ENCODE results near the gene PUS1. TPM values are rescaled to one million over a fixed set of nuclear protein-coding genes. Genes with fewer than 3 reads are reported as not detected.

PUS1 gene
- total RNA-seq, 1 donor from 2014 or later, result 60.3 TPM

DNA sequence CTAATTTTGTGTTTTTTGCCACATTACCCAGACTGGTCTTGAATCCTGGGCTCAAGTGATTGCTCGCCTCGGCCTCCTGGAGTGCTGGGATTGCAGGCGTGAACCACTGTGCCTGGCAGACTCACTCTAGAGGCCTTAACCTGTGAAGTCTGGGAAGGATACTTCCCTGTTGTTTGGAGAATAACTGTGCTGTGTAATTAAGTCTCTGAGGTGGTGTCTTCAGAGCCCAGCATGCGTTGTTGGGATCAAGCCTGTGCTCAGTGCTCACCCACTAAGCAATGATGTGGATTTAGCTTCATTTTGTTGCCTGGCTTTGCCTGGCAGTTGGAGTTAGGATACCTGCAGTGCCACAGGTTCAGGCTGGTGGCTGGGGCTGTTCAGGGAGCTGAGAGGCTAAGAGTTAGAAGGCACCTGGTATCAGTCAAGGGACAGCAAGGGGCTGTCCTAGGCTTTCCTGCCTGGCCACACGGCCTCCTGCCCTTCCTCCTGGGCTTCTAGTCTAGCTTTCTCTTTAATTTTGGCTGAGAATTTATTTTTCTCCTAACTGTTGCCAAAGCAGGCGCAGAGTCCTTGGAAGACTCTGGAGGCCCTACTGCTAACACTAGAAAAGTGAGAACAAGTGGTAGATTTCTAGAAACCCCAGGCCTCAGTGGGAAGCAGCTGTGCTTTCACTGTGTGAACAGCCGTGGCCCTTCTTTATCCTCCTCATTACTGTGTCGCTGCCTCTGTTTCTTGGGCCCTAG lies 59.1 kb downstream of the PUS1 start:
- no peak for ATAC-seq (ENCODE audit: low read depth)
- CTCF ChIA-PET, result no interaction called here
- TF ChIP-seq, protein P1, sequence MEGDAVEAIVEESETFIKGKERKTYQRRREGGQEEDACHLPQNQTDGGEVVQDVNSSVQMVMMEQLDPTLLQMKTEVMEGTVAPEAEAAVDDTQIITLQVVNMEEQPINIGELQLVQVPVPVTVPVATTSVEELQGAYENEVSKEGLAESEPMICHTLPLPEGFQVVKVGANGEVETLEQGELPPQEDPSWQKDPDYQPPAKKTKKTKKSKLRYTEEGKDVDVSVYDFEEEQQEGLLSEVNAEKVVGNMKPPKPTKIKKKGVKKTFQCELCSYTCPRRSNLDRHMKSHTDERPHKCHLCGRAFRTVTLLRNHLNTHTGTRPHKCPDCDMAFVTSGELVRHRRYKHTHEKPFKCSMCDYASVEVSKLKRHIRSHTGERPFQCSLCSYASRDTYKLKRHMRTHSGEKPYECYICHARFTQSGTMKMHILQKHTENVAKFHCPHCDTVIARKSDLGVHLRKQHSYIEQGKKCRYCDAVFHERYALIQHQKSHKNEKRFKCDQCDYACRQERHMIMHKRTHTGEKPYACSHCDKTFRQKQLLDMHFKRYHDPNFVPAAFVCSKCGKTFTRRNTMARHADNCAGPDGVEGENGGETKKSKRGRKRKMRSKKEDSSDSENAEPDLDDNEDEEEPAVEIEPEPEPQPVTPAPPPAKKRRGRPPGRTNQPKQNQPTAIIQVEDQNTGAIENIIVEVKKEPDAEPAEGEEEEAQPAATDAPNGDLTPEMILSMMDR (IDR thresholded peaks at IDR 0.05), result no peak
- Mint-ChIP-seq H3K36me3 (ENCODE audit: low read depth) (peaks cover 90% of the 10 kb centered on the region), H3K27me3 (no peaks in the 10 kb centered on the region), H3K9me3 (no peaks in the 10 kb centered on the region), H3K4me1 (no peaks in the 10 kb centered on the region), H3K4me3 (no peak overlapping the region), H3K27ac (no peak overlapping the region)
- DNase-seq, result no peak
- POLR2A ChIA-PET, result no interaction called here
- intact Hi-C loops (cut with micrococcal nuclease), result no loop called here

DNA sequence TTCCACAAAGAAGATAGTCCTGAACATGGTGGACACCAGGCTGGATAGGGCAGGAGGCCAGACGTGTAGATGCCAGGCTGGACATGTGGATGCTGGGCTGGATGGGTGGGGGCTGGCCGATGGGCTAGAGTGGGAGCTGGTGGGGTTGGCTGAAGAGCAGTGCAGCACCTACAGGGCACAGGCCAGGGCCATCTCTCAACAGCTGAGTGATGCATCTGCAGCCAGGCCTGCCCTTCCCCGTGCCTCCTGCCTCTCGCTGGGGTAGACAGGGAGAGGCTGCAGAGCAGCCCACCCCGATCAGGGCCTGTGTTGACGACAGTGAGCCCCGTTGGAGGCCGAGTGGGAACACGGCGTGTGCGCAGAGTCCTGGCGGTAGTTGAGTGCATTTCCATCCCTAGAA lies 59.9 kb downstream of the PUS1 start:
- Mint-ChIP-seq H3K27ac (no peak overlapping the region), H3K4me1 (no peaks in the 10 kb centered on the region), H3K9me3 (no peaks in the 10 kb centered on the region), H3K27me3 (no peaks in the 10 kb centered on the region), H3K4me3 (no peak overlapping the region), H3K36me3 (ENCODE audit: low read depth) (peaks cover 92% of the 10 kb centered on the region)
- CTCF ChIA-PET, result no interaction called here
- TF ChIP-seq, protein P1 (IDR thresholded peaks at IDR 0.05), result no peak
- DNase-seq (no peak), ATAC-seq (ENCODE audit: low read depth) (no peak)
- intact Hi-C loops (cut with micrococcal nuclease), result no loop called here
- POLR2A ChIA-PET, result no interaction called here

DNA sequence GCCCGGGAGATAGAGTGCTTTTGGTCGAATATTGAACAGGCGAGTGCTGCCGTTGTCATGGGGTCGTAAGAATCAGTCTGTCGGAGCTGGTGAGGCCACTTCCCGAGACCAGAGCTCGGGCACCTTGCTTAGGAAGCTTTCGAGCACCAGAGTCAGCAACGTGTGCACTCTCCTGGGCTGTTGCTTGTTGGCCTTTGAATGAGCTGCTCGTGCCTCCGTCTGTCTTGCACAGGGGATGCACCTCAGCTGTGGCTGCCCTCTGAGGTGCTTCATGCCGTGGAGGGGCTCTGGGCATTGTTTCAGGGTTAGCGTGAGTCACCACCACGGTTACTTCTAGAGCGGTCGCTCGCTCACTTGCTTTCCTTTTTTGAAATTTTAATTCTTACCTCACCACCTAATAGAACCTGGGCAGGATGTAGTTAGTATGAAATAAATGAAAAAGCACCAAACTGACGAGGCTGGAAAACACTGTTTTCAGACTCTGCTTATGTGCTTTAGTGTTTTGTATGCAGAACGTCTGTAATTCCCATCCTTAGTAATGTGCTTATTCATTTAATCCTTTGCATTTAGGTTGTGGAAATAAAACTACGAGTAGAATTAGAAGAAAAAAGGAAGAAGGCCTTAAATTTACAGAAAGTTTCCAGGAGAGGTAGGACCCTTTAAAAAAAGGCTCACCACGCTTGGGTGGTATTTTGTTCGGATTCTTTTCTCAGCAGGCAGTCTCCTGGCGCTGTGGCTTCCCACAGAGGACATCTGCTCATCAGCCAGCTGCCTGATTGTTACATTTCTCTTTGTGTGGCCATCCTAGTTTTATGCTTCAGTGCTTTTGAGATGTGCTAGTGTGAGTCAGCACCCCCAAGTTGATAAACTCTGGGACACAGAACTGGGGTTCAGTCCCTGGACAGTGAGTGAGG lies 61.2 kb downstream of the PUS1 start:
- Mint-ChIP-seq H3K36me3 (ENCODE audit: low read depth) (peaks cover 93% of the 10 kb centered on the region), H3K27ac (no peak overlapping the region), H3K4me1 (no peaks in the 10 kb centered on the region), H3K9me3 (no peaks in the 10 kb centered on the region), H3K4me3 (no peak overlapping the region), H3K27me3 (no peaks in the 10 kb centered on the region)
- ATAC-seq (ENCODE audit: low read depth) (no peak), DNase-seq (no peak)
- ChIA-PET POLR2A (no interaction called here), CTCF (no interaction called here)
- intact Hi-C loops (cut with micrococcal nuclease), result no loop called here
- TF ChIP-seq, protein P1 (IDR thresholded peaks at IDR 0.05), result no peak

DNA sequence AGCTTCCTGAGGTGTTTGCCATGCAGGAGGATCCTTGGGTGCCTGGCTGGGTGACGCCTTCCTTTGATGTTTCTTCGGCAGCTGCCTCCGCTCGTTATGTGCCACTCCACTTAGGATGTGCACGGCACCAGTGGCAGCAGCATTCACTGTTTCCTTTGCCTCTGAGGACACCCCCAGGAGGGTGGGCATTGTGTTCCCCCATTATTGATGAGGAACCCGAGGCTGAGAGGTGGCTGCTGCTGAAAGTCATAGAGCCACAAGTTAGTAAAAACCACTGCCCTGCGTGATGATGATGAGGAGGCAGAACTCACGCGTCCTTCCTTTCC lies 61.9 kb downstream of the PUS1 start:
- peaks cover 92% of the 10 kb centered on the region for H3K36me3 Mint-ChIP-seq (ENCODE audit: low read depth)
- no peak overlapping the region for H3K4me3 Mint-ChIP-seq
- TF ChIP-seq, protein P1 (IDR thresholded peaks at IDR 0.05), result no peak
- H3K27ac Mint-ChIP-seq, result no peak overlapping the region
- CTCF ChIA-PET, result no interaction called here
- ATAC-seq (ENCODE audit: low read depth) (no peak), DNase-seq (no peak)
- POLR2A ChIA-PET, result no interaction called here
- H3K9me3 Mint-ChIP-seq, result no peaks in the 10 kb centered on the region
- no peaks in the 10 kb centered on the region for H3K27me3 Mint-ChIP-seq
- H3K4me1 Mint-ChIP-seq, result no peaks in the 10 kb centered on the region
- intact Hi-C loops (cut with micrococcal nuclease), result no loop called here

DNA sequence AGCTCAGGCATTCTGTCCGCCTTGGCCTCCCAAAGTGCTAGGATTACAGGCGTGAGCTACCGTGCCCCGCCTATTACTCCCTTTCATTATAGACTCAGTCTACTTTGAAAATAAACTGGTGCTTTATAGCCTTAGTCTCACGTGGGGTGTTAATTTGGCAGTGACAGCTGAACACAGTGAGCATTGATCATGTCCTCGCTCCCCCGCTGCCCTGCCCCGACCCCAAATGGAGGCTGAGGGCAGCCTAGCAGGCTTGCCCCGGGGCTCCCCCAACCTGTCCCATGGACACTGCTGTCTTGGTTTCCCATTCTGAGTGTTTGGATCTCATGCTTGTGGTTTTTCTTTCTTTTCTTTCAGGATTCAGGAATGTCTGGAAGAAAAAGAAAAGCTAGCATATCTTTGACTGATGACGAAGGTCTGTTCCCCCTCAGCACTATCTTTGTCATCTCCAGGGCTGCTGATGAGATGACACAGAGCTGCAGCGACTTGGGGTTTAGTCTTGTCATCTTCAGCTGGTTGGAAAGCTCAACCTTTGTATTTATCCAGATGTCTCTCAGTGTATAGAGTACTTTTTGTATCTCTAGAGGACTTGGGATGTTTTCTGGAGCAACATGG lies 62.8 kb downstream of the PUS1 start:
- H3K27me3 Mint-ChIP-seq, result no peaks in the 10 kb centered on the region
- ChIA-PET CTCF (no interaction called here), POLR2A (interaction anchor here (0.6 kb wide), 1 partner anchor 63 kb away, joined by 4 read pairs; no protein-coding TSS in a partner anchor)
- no peak overlapping the region for H3K27ac Mint-ChIP-seq
- no peaks in the 10 kb centered on the region for H3K4me1 Mint-ChIP-seq
- intact Hi-C loops (cut with micrococcal nuclease), result no loop called here
- no peaks in the 10 kb centered on the region for H3K9me3 Mint-ChIP-seq
- peaks cover 89% of the 10 kb centered on the region for H3K36me3 Mint-ChIP-seq (ENCODE audit: low read depth)
- ATAC-seq (ENCODE audit: low read depth) (no peak), DNase-seq (no peak)
- H3K4me3 Mint-ChIP-seq, result no peak overlapping the region
- TF ChIP-seq, protein P1 (IDR thresholded peaks at IDR 0.05), result no peak
